GM21528 (cell line): Measurements from ENCODE around the gene FAM83G.
A peak's percentile ranks its signal among the peaks of the same experiment; 100 is the strongest.

Experiments
- ATAC-seq: cut with Tn5 transposase; IDR thresholded peaks from one replicate; pipeline ENCODE4 v1.9.1; 2021; ENCODE audit warnings: mild to moderate bottlenecking, moderate library complexity; ENCODE audit not compliant: unreplicated experiment, low FRiP score

The FAM83G gene

DNA sequence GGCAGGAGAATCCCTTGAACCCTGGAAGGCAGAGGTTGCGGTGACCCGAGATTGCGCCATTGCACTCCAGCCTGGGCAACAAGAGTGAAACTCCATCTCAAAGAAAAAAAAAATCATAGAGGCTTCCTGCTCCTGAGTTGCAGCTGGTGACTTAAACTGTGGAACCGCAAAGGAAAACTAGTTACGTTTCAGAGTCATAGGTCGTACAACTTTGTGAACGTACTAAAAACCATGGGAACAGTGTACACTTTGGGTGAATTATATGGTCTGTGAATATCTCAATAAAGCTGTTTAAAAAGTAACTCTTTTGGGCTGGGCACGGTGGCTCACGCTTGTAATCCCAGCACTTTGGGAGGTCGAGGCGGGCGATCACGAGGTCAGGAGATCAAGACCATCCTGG, 29.0 kb downstream of the FAM83G start:
- no peak for ATAC-seq

DNA sequence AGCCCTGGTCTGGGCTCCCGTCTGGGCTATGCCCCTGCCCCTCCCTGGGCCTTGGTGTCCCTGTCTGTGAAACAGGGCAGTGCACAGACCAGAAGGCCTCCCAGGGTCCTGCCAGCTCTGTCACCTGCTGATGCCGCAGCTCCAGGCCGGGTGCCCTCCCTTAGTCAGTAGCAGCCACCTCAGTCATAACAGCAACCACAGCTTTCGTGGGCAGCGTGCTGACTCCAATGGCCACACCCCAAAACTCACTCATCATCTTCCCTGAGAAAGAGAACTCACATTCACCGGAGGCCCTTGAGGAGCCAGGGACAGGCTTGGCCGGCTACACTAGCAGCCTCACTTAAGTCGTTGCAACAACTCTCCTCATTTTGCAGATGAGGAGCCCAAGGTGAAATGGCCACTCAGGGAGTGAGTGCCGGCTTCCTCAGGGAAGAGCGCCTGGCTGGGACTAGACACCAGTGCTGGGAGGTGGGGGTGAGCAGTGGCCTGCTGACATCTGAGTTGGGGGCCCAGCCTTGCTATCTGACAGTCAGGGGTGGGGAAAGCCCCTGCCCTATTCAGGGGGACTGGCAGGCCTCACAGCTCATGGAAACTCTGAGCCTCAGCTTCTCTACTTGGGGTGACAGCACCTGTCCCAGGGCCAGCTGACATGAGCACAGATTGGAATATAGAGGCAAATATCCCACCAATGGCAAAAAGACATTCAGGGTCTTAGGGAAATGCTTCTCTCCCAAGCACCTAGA, 30.0 kb downstream of the FAM83G start:
- no peak for ATAC-seq

GRCh38 chr17:18971801-18972200, 32.8 kb downstream of the FAM83G start:
- no peak for ATAC-seq

DNA sequence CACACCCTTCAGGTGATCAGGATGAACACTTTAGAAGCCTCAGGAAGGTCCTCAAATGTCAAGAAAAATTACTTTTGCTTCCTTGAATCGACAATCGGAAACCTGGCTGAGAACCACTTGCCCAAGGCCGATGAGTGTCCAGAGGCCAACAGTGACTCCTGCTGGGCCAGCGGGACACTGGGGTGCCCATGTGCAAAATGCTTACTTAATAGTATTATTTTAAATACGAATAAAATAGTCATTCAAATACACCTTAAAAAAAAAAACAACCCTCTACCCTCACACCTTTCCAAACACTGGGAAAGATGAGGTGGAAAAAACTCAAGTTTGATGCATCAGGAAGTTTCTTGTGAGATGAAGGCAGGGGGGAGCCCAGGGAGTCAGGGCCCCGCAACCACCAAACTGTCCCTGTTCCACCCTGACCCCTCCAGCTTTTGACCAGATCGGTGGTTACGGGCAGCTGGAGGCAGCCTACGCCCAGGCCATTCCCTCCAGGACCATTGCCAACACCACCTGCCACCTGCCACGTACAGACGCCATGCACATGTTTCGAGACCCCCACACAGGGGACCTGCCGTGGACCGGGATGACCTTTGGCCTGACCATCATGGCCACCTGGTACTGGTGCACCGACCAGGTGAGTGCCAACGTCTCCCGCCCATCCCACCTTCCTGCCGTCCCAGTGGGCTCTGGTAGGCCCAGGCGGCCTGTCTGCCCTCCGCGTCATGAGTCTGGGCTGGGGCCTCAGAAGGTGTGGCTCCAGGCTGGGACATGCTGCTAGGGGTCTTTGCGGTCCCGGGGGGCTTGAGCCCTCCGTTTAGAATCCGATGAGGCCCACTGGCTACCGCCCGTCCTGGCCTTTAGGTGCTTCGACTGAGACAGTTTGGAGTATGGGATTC, 33.7 kb downstream of the FAM83G start:
- no peak for ATAC-seq

DNA sequence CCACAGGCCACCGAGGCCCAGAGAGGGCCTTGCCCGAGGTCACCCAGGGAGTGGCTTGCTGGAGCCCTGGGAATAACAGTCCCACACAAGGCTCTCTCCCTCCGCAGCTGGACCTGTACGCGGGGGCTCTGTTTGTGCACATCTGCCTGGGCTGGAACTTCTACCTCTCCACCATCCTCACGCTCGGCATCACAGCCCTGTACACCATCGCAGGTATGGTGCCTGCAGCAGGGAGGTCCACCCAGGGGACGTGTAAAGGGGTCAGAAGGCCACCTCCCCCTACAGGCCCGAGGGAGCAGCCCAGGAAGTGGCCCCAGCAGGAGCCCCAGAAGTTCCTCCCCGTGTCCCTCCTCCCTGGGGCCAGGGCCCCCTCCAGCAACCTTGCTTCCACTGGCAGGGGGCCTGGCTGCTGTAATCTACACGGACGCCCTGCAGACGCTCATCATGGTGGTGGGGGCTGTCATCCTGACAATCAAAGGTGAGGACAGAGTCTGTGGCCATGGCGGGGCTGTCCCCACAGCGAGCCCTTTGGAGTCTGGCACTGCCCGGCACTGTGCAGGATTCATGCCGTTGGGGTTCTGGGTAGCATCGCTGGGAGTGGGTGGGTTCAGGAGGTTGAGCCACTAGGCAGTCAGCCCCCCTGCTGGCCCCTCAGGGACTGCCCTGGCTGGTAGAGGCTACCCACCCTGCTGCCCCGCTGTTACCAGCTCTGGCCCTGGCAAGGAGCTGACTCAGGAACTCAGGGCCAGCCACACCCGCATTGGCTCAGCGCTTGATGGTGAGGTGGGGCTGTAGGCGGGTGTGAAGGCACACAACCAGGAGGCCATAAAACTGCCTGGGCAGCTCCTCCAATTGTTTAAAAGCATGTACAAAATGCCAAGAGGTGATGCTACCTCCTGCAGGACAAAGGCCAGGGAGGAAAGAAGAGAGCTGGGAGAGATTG, 35.3 kb downstream of the FAM83G start:
- ATAC-seq, result no peak

DNA sequence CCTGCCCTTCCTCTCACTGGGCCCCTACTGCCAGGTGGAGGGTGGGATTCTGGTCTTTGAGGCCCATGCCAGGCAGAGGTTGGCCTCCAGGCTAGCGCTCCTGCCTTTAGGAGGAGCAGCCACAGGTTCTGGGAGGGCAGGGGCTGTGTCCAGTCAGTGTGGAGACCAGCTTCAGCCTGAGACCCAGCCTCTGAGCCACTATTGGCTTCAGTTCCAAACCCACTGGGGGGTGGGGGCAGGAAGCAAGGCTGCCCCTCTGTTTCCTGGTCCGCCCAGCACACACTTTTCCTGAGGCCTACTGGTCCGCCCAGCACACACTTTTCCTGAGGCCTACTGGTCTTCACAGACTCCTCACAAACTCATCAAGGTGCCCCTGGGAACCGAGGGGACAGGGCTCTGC, 36.2 kb downstream of the FAM83G start:
- no peak for ATAC-seq

GRCh38 chr17:18967916-18968315, 36.6 kb downstream of the FAM83G start:
- no peak for ATAC-seq

- ATAC-seq, result no peak
Measured at GRCh38 chr17:18966831-18967624, 37.5 kb downstream of the FAM83G start.

DNA sequence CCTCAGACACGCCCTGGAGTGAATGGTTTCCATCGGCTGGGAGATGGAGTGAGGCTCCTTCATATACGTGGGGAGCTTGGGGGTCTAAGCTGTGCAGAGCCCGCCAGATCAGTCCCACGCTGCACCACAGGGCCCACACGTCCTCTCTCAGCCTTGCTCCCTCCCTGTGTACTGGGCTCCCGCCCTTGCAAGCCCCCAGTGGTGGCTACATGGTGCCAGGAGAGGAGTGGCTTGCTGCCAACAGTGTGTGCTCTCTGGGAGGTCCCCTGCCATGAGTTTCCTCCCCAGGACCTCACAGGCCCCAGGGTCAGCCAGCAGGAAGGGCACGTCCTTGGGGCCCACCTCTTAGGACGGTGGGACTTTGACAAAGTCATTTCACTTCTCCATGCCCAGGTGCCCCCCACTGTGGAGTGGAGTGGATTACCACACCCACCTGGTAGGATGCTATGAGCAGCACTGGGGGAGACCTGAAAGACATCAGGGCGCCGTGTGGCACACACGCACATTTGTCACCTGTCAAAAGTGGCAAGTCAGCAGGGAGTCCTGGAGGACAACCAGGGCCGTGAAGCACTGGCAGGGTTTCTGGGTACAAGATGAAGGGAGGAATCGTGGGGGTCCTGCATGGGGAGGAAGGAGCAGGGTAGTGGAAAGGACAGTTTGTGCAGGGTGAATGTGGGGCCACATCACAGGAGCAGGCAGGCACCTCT, 38.9 kb downstream of the FAM83G start:
- no peak for ATAC-seq

DNA sequence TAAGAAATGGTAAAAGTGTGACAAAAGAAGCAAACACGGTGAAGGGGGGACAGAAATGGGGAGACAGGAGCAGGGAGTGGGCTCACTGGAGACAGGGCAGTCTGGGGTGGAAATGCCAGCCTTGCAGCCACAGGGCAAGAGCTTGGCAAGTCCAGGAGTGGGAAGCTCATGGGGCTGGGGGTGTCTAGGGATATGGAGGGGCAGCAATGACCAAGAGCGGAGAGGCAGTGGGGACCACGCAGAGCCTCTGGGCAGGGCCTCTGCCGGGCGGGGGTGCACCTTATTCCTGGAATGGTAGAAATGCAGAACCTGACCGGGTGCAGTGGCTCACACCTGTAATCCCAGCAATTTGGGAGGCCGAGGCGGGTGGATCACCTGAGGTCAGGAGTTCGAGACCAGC, 40.0 kb downstream of the FAM83G start:
- ATAC-seq, result no peak

GRCh38 chr17:18964018-18964351, 40.6 kb downstream of the FAM83G start:
- ATAC-seq, result no peak

- no peak for ATAC-seq
Measured at GRCh38 chr17:18963126-18964017, 41.2 kb downstream of the FAM83G start.

GRCh38 chr17:18962494-18962815, 42.1 kb downstream of the FAM83G start:
- ATAC-seq, result no peak

DNA sequence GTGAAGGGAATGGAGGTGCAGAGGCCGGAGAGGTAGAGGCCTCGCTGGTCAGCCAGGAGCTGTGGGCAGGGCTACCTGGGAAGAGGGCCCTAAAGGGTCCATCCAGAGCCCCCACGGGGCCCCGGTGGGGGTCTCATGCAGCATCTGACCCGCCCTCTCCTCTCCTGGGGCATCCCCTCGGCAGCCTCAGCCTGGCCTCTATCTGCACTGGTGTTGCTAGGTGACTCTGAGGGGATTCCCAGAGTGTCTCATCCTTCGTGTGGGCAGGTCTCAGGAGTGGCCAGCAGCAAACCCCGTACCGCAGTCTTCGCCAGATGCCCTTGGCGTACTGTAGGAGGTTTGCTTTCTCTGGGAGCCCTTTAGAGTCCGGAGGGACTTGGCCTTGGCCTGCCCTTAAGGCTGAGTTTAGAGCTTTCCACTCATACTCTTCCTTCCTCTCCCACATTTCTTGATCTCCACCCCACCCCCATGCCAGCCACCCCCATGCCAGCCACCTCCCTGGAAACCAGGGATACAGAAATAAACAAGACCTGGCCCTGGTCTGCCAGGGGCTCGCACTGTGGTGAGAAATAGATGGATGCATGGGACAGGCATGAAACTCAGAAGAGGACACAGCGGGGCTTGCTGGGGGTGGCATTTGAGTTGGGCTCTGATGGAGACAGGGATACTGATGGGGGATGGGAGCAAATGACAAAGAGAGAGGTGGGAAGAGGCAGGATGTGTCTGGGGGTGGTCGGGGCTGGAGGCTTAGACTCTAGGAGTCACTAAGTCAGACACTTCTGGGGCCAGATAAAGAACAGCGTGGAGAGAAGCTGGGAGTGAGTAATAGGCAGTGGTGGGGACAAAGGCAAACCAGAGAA, 42.7 kb downstream of the FAM83G start:
- ATAC-seq, result no peak

- ATAC-seq, result peak; percentile 61
Measured at GRCh38 chr17:18960803-18961511, 43.6 kb downstream of the FAM83G start.

DNA sequence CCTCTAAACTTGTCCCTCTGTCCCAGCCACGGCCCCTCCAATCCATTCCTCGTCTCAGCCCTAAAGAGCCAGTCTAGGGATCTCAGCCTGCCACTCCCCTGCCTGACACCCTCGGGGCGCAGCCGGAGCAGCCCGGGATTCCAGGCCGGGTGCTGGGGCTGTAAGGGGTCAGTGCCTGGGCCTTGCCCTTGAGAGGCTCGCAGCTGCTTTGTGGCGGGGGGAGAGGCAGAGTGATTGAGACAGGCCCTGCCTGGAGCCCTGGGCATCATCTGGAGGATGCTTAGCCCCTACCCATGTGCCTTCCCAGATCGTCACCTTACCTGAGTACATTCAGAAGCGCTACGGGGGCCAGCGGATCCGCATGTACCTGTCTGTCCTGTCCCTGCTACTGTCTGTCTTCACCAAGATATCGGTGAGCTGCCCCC, 44.3 kb downstream of the FAM83G start:
- no peak for ATAC-seq

DNA sequence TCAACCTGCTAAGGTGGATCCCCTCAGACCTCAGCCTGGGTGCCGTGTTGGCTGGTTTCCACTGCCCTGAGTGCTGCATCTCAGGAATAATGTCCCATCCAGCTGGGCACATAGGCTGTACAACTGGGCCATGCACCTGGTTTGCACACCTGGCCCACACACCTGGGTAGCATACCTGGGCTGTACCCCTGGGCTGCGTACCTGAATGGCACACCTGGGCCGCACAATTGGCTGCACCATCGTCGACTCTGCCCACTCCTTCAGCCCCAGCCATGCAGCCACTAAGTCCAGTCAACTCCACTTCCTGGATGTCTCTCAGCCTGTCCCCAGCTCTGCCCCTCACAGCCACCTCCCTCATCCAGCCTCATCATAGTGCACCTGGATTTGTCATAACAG, 44.7 kb downstream of the FAM83G start:
- ATAC-seq, result no peak
